ENCODE data around the gene FAS. TPM values are rescaled to one million over a fixed set of nuclear protein-coding genes. Genes with fewer than 3 reads are reported as not detected.

Gene FAS
- total RNA-seq, result 61.8 and 67.6 TPM in 2 replicates

GRCh38 chr10:88990384-88991160, at the start of gene FAS:
Gene FAS, plus strand, starts transcription at chr10:88990798. Its CDS starts 79 bp downstream, at chr10:88990877.

DNA sequence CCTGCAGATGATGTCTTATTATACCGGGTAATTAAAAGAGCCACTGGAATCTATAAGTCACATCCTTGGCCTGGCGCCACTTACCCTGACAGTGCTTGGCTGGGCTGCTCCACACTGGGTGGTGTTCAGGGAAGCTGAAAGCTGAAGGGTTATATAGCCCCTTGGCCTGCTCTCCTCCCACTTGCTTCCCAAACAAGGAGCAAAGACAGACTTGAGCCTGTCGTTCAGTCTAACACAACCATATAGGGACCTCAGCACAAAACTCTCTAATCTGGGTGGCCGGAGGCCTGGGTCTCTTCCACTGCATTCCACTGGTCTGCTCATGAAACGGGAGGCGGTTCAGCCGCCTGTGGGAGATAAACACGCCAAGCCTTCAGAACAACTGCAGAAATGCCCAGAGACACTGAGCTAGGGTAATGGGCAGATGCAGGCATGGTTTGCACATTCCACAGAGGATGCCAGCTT, 37.9 kb upstream of the FAS start, which contains the start of gene ACTA2:
TSS of gene ACTA2 (minus strand) at position 127 of the 465 bp plus-strand sequence. CDS start 3,843 bp downstream, outside the sequence.

Other genes starting within 250 kb of the FAS start
- gene LIPN, start 230.8 kb upstream of the FAS start, total RNA-seq, result not detected in 2 replicates
- not detected in 2 replicates for gene LIPM, start 188.1 kb upstream of the FAS start, total RNA-seq
- not detected in 2 replicates for gene ANKRD22, start 139.0 kb upstream of the FAS start, total RNA-seq
- gene STAMBPL1, start 110.6 kb upstream of the FAS start, total RNA-seq, result 27.2 and 27.3 TPM in 2 replicates
- 175 and 269 TPM in 2 replicates for gene ACTA2, start 38.0 kb upstream of the FAS start, total RNA-seq
- gene CH25H, start 216.5 kb downstream of the FAS start, total RNA-seq, result 0.55 and 0.57 TPM in 2 replicates